ENCODE measurements around the gene DNAAF5. TPM values are rescaled to one million over a fixed set of nuclear protein-coding genes. Genes with fewer than 3 reads are reported as not detected.

DNAAF5 gene
- total RNA-seq, 6 experiments from 2014 or later = 9.5 to 22.8 (median 10.5) TPM

GRCh38 chr7:828793-829561, 102.5 kb downstream of the DNAAF5 start:
- ATAC-seq (no peak), DNase-seq (no peak)
- H3K9me3 ChIP-seq = no peaks in the 10 kb centered on the region
- no peak overlapping the region for H3K27ac ChIP-seq
- H3K4me3 ChIP-seq = no peak overlapping the region
- peaks cover 0 to 11% (median 2%) of the 10 kb centered on the region in 4 donors for H3K4me1 ChIP-seq
- 89% methylated on average over 9 of the region's 14 CpGs for WGBS (ENCODE audit: insufficient coverage, low coverage, low lambda C conversion rate, missing lambda C conversion rate)
- no peak for TF ChIP-seq POLR2A (IDR thresholded peaks at IDR 0.05)
- TF ChIP-seq, protein P1, sequence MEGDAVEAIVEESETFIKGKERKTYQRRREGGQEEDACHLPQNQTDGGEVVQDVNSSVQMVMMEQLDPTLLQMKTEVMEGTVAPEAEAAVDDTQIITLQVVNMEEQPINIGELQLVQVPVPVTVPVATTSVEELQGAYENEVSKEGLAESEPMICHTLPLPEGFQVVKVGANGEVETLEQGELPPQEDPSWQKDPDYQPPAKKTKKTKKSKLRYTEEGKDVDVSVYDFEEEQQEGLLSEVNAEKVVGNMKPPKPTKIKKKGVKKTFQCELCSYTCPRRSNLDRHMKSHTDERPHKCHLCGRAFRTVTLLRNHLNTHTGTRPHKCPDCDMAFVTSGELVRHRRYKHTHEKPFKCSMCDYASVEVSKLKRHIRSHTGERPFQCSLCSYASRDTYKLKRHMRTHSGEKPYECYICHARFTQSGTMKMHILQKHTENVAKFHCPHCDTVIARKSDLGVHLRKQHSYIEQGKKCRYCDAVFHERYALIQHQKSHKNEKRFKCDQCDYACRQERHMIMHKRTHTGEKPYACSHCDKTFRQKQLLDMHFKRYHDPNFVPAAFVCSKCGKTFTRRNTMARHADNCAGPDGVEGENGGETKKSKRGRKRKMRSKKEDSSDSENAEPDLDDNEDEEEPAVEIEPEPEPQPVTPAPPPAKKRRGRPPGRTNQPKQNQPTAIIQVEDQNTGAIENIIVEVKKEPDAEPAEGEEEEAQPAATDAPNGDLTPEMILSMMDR (IDR thresholded peaks at IDR 0.05) = no peak
- no peaks in the 10 kb centered on the region for H3K27me3 ChIP-seq
- intact Hi-C loops (cut with DNase I) = no loop called here
- H3K36me3 ChIP-seq = no peaks in the 10 kb centered on the region

DNA sequence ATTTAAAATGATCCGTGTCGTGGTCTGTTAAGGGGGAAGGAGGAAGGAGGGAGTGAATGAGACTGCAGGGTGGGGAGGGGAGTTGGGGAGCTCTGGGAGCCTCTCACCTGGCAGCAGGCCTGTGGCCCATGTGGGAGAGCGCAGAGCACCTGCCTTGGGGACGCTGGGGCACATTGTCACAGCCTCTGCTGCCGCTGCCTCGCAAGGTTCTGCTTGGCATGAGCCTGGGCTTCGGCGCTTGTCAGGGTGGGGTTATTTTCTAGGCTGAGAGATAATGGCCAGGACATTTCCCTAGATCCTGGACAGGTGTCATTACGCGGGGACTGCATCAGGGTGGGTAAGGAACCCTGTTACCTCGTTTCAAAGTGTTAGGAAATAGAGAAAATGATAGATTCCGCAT, 103.6 kb downstream of the DNAAF5 start:
- ATAC-seq = no peak
- Histone ChIP-seq H3K27ac (no peak overlapping the region), H3K4me3 (no peak overlapping the region), H3K27me3 (no peaks in the 10 kb centered on the region), H3K36me3 (no peaks in the 10 kb centered on the region), H3K4me1 (peaks cover 0 to 11% (median 0%) of the 10 kb centered on the region in 4 donors), H3K9me3 (no peaks in the 10 kb centered on the region)
- DNase-seq = no peak
- no peak for TF ChIP-seq POLR2A (IDR thresholded peaks at IDR 0.05)
- TF ChIP-seq, protein P1 (IDR thresholded peaks at IDR 0.05) = no peak
- 75% methylated on average over 11 of the region's 12 CpGs for WGBS (ENCODE audit: insufficient coverage, low coverage, low lambda C conversion rate, missing lambda C conversion rate)
- intact Hi-C loops (cut with DNase I) = no loop called here

GRCh38 chr7:831596-832166, 105.2 kb downstream of the DNAAF5 start:
- Histone ChIP-seq H3K27me3 (no peaks in the 10 kb centered on the region), H3K27ac (peak overlapping the region; percentile 58 to 87 (median 66)), H3K36me3 (no peaks in the 10 kb centered on the region), H3K4me1 (peaks cover 0 to 11% (median 0%) of the 10 kb centered on the region in 4 donors), H3K9me3 (no peaks in the 10 kb centered on the region), H3K4me3 (no peak overlapping the region)
- ATAC-seq (peak; percentile 54 to 83 (median 55)), DNase-seq (no peak)
- intact Hi-C loops (cut with DNase I) = no loop called here
- TF ChIP-seq, protein P1 (IDR thresholded peaks at IDR 0.05) = no peak
- peak; percentile 37 for TF ChIP-seq POLR2A (IDR thresholded peaks at IDR 0.05)
- WGBS (ENCODE audit: insufficient coverage, low coverage, low lambda C conversion rate, missing lambda C conversion rate) = 37% methylated on average over 7 of the region's 7 CpGs

DNA sequence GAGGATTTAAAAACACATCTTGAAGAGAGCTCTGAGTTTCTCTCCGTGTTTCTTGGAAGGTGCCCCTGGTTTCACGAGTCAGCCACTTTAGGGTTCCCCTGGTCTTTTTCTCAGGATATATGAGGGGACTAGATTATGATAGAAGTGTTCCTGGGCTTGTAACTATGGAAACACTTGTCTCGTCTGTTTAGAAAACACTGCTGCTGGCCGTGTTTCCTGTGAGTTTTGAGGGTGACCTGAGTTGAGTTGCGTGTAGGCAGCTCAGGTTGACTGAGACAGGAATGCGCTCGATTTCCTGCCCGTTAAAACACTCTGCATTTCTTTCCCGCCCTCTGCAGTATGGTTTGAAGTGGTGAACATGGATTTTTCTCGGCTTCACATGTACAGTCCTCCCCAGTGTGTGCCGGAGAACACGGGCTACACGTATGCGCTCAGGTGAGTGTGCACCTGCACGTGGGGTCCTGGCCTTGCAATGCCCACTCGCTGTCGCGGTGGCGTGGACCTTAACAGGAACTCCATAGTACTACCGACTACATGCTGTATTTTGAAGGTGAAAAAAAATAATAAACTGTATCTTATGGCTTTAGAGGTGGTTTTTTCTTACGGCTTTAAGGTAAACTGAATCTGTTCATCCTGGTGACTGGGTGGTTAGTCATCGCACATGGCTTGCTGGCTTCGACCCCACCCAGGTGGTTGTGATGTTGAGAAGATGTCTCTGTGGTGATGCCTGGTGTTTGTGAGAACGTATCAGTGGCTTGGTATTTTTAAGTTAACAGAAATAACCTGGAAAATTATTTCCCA, 105.9 kb downstream of the DNAAF5 start, which contains the start of gene SUN1:
TSS of gene SUN1 (plus strand) at position 310 of the 801 bp plus-strand sequence. CDS start at position 359, 49 bp downstream.
- ATAC-seq (peak in 3 of 4 donors; percentile 37 to 49 (median 41)), DNase-seq (peak in 1 of 3 donors; percentile 39)
- no peak for TF ChIP-seq POLR2A (IDR thresholded peaks at IDR 0.05)
- TF ChIP-seq, protein P1 (IDR thresholded peaks at IDR 0.05) = no peak
- Histone ChIP-seq H3K36me3 (no peaks in the 10 kb centered on the region), H3K9me3 (no peaks in the 10 kb centered on the region), H3K27ac (peak within 1 kb of the TSS; percentile 58 to 87 (median 66)), H3K4me1 (peaks cover 0 to 11% (median 0%) of the 10 kb centered on the region in 4 donors), H3K4me3 (no peak within 1 kb of the TSS), H3K27me3 (no peaks in the 10 kb centered on the region)
- WGBS (ENCODE audit: insufficient coverage, low coverage, low lambda C conversion rate, missing lambda C conversion rate) = 66% methylated on average over 21 of the region's 24 CpGs
- intact Hi-C loops (cut with DNase I) = no loop called here
